ENCODE results near the gene ATP6V0A4. TPM values are rescaled to one million over a fixed set of nuclear protein-coding genes. Genes with fewer than 3 reads are reported as not detected.

Gene ATP6V0A4
- total RNA-seq = not detected
- not detected for polyA plus RNA-seq

- no peak for TF ChIP-seq EP300 (IDR thresholded peaks at IDR 0.05)
- TF ChIP-seq POLR2AphosphoS5 (IDR thresholded peaks at IDR 0.05) = no peak
- no peak for TF ChIP-seq POLR2A (IDR thresholded peaks at IDR 0.05)
- no peak for TF ChIP-seq CTCF (IDR thresholded peaks at IDR 0.05)
- no peak within 1 kb of the TSS for H3K27ac ChIP-seq
- no peaks in the 10 kb centered on the region for H3K4me1 ChIP-seq
- no peaks in the 10 kb centered on the region for H3K9me3 ChIP-seq
- H3K36me3 ChIP-seq = no peaks in the 10 kb centered on the region
- no peak for DNase-seq
- WGBS, 2 donors = 40 to 78% methylated on average over 14 of the region's 14 CpGs
- peaks cover 0 to 7% (median 0%) of the 10 kb centered on the region in 3 donors for H3K27me3 ChIP-seq
- intact Hi-C loops (cut with DNase I) = no loop called here
- no peak within 1 kb of the TSS for H3K4me3 ChIP-seq
Measured at GRCh38 chr7:138797715-138798320, at the start of gene ATP6V0A4, which contains the start of gene TMEM213. Gene ATP6V0A4, minus strand, starts transcription at chr7:138798196. Its CDS starts 26,949 bp downstream, at chr7:138771247. Gene TMEM213, plus strand, starts transcription at chr7:138797994. Its CDS starts 111 bp downstream, at chr7:138798105.

GRCh38 chr7:138845711-138846110 is 47.7 kb upstream of the ATP6V0A4 start:
- intact Hi-C loops (cut with DNase I) = no loop called here
- Histone ChIP-seq H3K9me3 (no peaks in the 10 kb centered on the region), H3K4me1 (no peaks in the 10 kb centered on the region), H3K4me3 (no peak overlapping the region), H3K27ac (no peak overlapping the region), H3K27me3 (no peaks in the 10 kb centered on the region), H3K36me3 (peaks cover 0 to 14% (median 2%) of the 10 kb centered on the region in 4 donors)
- 45 to 62% methylated on average over 2 of the region's 2 CpGs for WGBS, 2 donors
- no peak for DNase-seq
- TF ChIP-seq POLR2A (IDR thresholded peaks at IDR 0.05) (no peak), EP300 (IDR thresholded peaks at IDR 0.05) (no peak), CTCF (IDR thresholded peaks at IDR 0.05) (no peak)

GRCh38 chr7:138843632-138844580 is 45.9 kb upstream of the ATP6V0A4 start:
- Histone ChIP-seq H3K36me3 (no peaks in the 10 kb centered on the region), H3K27me3 (no peaks in the 10 kb centered on the region), H3K9me3 (no peaks in the 10 kb centered on the region), H3K27ac (no peak overlapping the region), H3K4me3 (no peak overlapping the region), H3K4me1 (no peaks in the 10 kb centered on the region)
- no peak for TF ChIP-seq POLR2AphosphoS5 (IDR thresholded peaks at IDR 0.05)
- no peak for TF ChIP-seq EP300 (IDR thresholded peaks at IDR 0.05)
- no peak for TF ChIP-seq CTCF (IDR thresholded peaks at IDR 0.05)
- TF ChIP-seq POLR2A (IDR thresholded peaks at IDR 0.05) = no peak
- no peak for DNase-seq
- WGBS, 2 donors = 93% methylated on average over 20 of the region's 20 CpGs
- intact Hi-C loops (cut with DNase I) = no loop called here

- no peaks in the 10 kb centered on the region for H3K27me3 ChIP-seq
- H3K36me3 ChIP-seq = no peaks in the 10 kb centered on the region
- no peak overlapping the region for H3K27ac ChIP-seq
- DNase-seq = no peak
- no peaks in the 10 kb centered on the region for H3K9me3 ChIP-seq
- intact Hi-C loops (cut with DNase I) = no loop called here
- no peak for TF ChIP-seq CTCF (IDR thresholded peaks at IDR 0.05)
- no peak for TF ChIP-seq EP300 (IDR thresholded peaks at IDR 0.05)
- TF ChIP-seq POLR2AphosphoS5 (IDR thresholded peaks at IDR 0.05) = no peak
- TF ChIP-seq POLR2A (IDR thresholded peaks at IDR 0.05) = no peak
- 78 to 89% methylated on average over 12 of the region's 12 CpGs for WGBS, 2 donors
- H3K4me3 ChIP-seq = no peak overlapping the region
- no peaks in the 10 kb centered on the region for H3K4me1 ChIP-seq
Measured at GRCh38 chr7:138842111-138842510, 44.1 kb upstream of the ATP6V0A4 start.
